ENCODE measurements around the gene SLC2A8. TPM values are rescaled to one million over a fixed set of nuclear protein-coding genes. Genes with fewer than 3 reads are reported as not detected.

Gene SLC2A8
- total RNA-seq, 1 donor from 2014 or later = 48.0 TPM

DNA sequence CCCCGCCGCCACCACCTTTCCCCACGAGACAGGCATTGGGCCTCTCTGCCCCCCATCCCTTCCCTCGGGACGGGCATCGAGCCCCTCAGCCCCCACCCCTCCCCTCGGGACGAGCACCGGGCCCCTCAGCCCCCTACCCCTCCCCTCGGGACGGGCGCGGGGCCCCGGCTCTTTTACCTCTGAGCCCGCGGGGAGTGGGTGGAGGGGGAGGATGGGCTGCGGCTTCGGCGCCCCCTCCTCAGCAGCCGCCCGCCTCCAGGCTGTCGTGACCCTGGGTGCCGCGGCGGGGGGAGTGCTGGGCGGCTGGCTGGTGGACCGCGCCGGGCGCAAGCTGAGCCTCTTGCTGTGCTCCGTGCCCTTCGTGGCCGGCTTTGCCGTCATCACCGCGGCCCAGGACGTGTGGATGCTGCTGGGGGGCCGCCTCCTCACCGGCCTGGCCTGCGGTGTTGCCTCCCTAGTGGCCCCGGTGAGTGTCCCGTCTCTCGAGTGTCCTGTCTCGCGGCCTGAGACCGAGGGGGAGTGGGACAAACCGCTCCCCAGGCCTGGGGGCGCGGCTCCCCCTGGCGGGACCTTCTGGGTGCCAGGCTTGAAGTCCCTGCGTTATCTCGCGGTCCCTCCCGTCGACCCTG lies 791 bp downstream of the SLC2A8 start:
- H3K27me3 Mint-ChIP-seq = no peaks in the 10 kb centered on the region
- H3K9me3 Mint-ChIP-seq (ENCODE audit: low read depth) = no peaks in the 10 kb centered on the region
- peak overlapping the region; percentile 78 for H3K27ac Mint-ChIP-seq
- peak; percentile 53 for TF ChIP-seq CTCF (IDR thresholded peaks at IDR 0.05; ENCODE audit: unreplicated experiment)
- peak; percentile 53 for DNase-seq (ENCODE audit: low spot score, unreplicated experiment)
- peaks cover 17% of the 10 kb centered on the region for H3K4me1 Mint-ChIP-seq (ENCODE audit: low read depth)
- peaks cover 5% of the 10 kb centered on the region for H3K36me3 Mint-ChIP-seq (ENCODE audit: insufficient read depth)
- H3K4me3 Mint-ChIP-seq (ENCODE audit: low read depth) = peak overlapping the region; percentile 82

DNA sequence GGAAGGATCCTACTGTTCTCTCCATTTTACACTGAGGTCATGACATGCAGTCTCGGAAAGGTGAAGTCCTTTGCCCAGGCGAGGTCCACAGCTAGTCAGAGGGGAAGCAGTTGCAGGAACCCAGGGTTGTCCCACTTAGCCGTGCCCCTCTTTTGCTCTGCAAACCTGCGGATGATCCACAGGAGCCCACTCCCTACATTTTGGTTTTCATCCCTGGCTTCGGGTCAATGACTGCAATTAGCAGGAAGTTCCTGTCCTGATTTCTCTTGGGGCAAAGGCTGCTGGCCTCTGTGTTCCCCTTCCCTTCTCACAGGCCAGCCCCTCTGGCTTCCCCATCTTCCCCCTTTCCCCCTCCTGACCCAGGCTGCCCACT lies 1.3 kb downstream of the SLC2A8 start:
- peaks cover 17% of the 10 kb centered on the region for H3K4me1 Mint-ChIP-seq (ENCODE audit: low read depth)
- TF ChIP-seq CTCF (IDR thresholded peaks at IDR 0.05; ENCODE audit: unreplicated experiment) = no peak
- H3K36me3 Mint-ChIP-seq (ENCODE audit: insufficient read depth) = peaks cover 5% of the 10 kb centered on the region
- no peaks in the 10 kb centered on the region for H3K9me3 Mint-ChIP-seq (ENCODE audit: low read depth)
- peak overlapping the region; percentile 82 for H3K4me3 Mint-ChIP-seq (ENCODE audit: low read depth)
- peak overlapping the region; percentile 78 for H3K27ac Mint-ChIP-seq
- DNase-seq (ENCODE audit: low spot score, unreplicated experiment) = no peak
- H3K27me3 Mint-ChIP-seq = no peaks in the 10 kb centered on the region

DNA sequence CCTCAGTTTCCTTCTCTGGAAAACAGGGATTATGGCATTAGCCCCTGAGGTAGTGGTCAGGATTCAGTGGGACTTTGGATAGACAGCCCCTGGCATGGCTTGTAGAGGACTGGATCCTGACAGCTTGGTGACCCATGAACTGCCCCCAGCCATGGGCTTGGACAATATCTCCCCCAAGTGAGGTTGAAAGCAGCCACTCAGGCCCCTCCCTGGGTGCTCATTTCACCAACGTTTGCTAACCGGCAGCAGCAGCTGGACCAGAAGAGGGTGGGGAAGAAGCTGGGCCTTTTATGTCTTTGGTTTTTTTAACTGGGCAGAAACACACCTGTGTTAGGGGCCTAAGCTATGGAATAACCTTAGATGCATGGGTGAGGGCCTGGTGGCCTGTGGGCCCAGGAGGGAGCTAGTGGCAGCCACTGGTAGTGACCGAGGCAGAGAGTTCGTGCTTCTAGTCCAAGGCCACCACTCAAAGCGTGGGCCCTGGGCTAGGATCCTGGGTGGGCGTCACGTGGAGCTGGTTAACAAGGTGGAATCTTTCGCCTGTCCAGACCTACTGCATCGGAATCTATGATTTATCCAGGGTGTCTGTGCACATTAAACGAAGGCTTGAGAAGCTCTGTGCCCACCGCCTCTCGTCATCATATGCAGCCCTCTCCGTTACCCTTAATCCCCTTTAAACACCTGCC lies 1.9 kb downstream of the SLC2A8 start:
- H3K9me3 Mint-ChIP-seq (ENCODE audit: low read depth) = no peaks in the 10 kb centered on the region
- H3K36me3 Mint-ChIP-seq (ENCODE audit: insufficient read depth) = peaks cover 5% of the 10 kb centered on the region
- TF ChIP-seq CTCF (IDR thresholded peaks at IDR 0.05; ENCODE audit: unreplicated experiment) = no peak
- peaks cover 17% of the 10 kb centered on the region for H3K4me1 Mint-ChIP-seq (ENCODE audit: low read depth)
- H3K4me3 Mint-ChIP-seq (ENCODE audit: low read depth) = peak overlapping the region; percentile 82
- no peak overlapping the region for H3K27ac Mint-ChIP-seq
- H3K27me3 Mint-ChIP-seq = no peaks in the 10 kb centered on the region
- no peak for DNase-seq (ENCODE audit: low spot score, unreplicated experiment)

- TF ChIP-seq CTCF (IDR thresholded peaks at IDR 0.05; ENCODE audit: unreplicated experiment) = no peak
- no peak for DNase-seq (ENCODE audit: low spot score, unreplicated experiment)
- Mint-ChIP-seq H3K4me3 (ENCODE audit: low read depth) (no peak overlapping the region), H3K4me1 (ENCODE audit: low read depth) (peaks cover 17% of the 10 kb centered on the region), H3K9me3 (ENCODE audit: low read depth) (no peaks in the 10 kb centered on the region), H3K27me3 (no peaks in the 10 kb centered on the region), H3K27ac (no peak overlapping the region), H3K36me3 (ENCODE audit: insufficient read depth) (peaks cover 5% of the 10 kb centered on the region)
Observed at GRCh38 chr9:127399736-127400269, 2.8 kb downstream of the SLC2A8 start.

- Mint-ChIP-seq H3K27me3 (no peaks in the 10 kb centered on the region), H3K27ac (no peak overlapping the region), H3K9me3 (ENCODE audit: low read depth) (no peaks in the 10 kb centered on the region), H3K4me1 (ENCODE audit: low read depth) (peaks cover 10% of the 10 kb centered on the region), H3K36me3 (ENCODE audit: insufficient read depth) (peaks cover 8% of the 10 kb centered on the region), H3K4me3 (ENCODE audit: low read depth) (no peak overlapping the region)
- no peak for DNase-seq (ENCODE audit: low spot score, unreplicated experiment)
- no peak for TF ChIP-seq CTCF (IDR thresholded peaks at IDR 0.05; ENCODE audit: unreplicated experiment)
Observed at GRCh38 chr9:127402401-127403090, 5.6 kb downstream of the SLC2A8 start.
